Common myeloid progenitor, CD34-positive (primary cell): Measurements from ENCODE around the gene IQUB.

Source experiments
- CTCF ChIA-PET: fragments of 350-600 bp; sonication (Branson Sonifier 250); formaldehyde crosslinking; loops from one replicate; lab custom pipeline; 2021; ENCODE audit warnings: antibody characterized with exemption; lab: Charles Lee
- POLR2A ChIA-PET: fragments of 350-600 bp; sonication (Branson Sonifier 250); formaldehyde crosslinking; loops from one replicate; lab custom pipeline; 2021; ENCODE audit warnings: antibody characterized with exemption; lab: Charles Lee
- DNase-seq, 3 donors: peaks; one replicate each; pipeline versions ENCODE4 v3.0.0 to v3.0.0-alpha.2; 2013
- H3K27ac ChIP-seq, 2 experiments: 1 replicate in 1 of 2; 2 replicates in 1 of 2; pipeline ENCODE4 v1.7.0; 2013; ENCODE audit warnings: inconsistent platforms in 2 of 2, low read length in 2 of 2, mild to moderate bottlenecking in 2 of 2, low read depth in 1 of 2, moderate library complexity in 1 of 2; ENCODE audit not compliant: severe bottlenecking in 2 of 2, insufficient read depth in 1 of 2, poor library complexity in 1 of 2
- H3K27me3 ChIP-seq, 5 experiments: replicated peaks in 2 of 5; 1 replicate in 3 of 5; 2 replicates in 2 of 5; pipeline versions ENCODE4 v1.6.1 to v1.7.0; 2013; ENCODE audit warnings: low read length in 4 of 5, mild to moderate bottlenecking in 2 of 5, moderate library complexity in 2 of 5, inconsistent platforms in 1 of 5; ENCODE audit not compliant: insufficient read depth in 5 of 5, control insufficient read depth in 4 of 5
- H3K36me3 ChIP-seq, 4 experiments: 1 replicate in 2 of 4; 2 replicates in 2 of 4; pipeline versions ENCODE4 v1.6.1 to v1.7.0; 2013; ENCODE audit warnings: low read length in 3 of 4, control low read depth in 1 of 4, mild to moderate bottlenecking in 1 of 4; ENCODE audit not compliant: control insufficient read depth in 4 of 4, insufficient read depth in 4 of 4
- H3K4me1 ChIP-seq, 4 experiments: 1 replicate in 3 of 4; 2 replicates in 1 of 4; pipeline versions ENCODE4 v1.6.1 to v1.7.1; 2013; ENCODE audit warnings: low read length in 3 of 4, mild to moderate bottlenecking in 3 of 4, control low read depth in 1 of 4, inconsistent platforms in 1 of 4, moderate library complexity in 1 of 4; ENCODE audit not compliant: control insufficient read depth in 4 of 4, insufficient read depth in 4 of 4; ENCODE audit errors: control extremely low read depth in 1 of 4
- H3K4me3 ChIP-seq, 7 experiments: 1 replicate in 4 of 7; 2 replicates in 3 of 7; pipeline versions ENCODE4 v1.5.1 to v1.7.0; 2013; ENCODE audit warnings: mild to moderate bottlenecking in 7 of 7, low read length in 6 of 7, moderate library complexity in 6 of 7, inconsistent platforms in 2 of 7, low read depth in 2 of 7, control low read depth in 1 of 7; ENCODE audit not compliant: insufficient read depth in 4 of 7, control insufficient read depth in 1 of 7; ENCODE audit errors: extremely low read depth in 1 of 7
- H3K9me3 ChIP-seq, 5 experiments: 1 replicate in 4 of 5; 2 replicates in 1 of 5; pipeline versions ENCODE4 v1.6.1 to v1.7.1; 2013; ENCODE audit warnings: low read length in 4 of 5, mild to moderate bottlenecking in 2 of 5, inconsistent platforms in 1 of 5, low read depth in 1 of 5, moderate library complexity in 1 of 5; ENCODE audit not compliant: control insufficient read depth in 4 of 5, insufficient read depth in 2 of 5; ENCODE audit errors: control extremely low read depth in 1 of 5
- WGBS: methylation state at CpG from one replicate; pipeline ENCODE4 v1.1.5; 2013; ENCODE audit not compliant: insufficient coverage; 5-methylcytosine and 5-hydroxymethylcytosine counted together

The IQUB gene

GRCh38 chr7:123558289-123558874 lies 24.0 kb upstream of the IQUB start:
- H3K4me1 ChIP-seq, result peaks cover 5 to 18% (median 11%) of the 10 kb centered on the region in 4 experiments
- H3K9me3 ChIP-seq, result no peaks in the 10 kb centered on the region
- no CpG with 5 or more reads among the region's 4 CpGs for WGBS
- ChIA-PET POLR2A (no interaction called here), CTCF (interaction anchor here (1.1 to 1.9 kb wide), 2 partner anchors 64 to 191 kb away, joined by 4 to 7 read pairs; no protein-coding TSS in a partner anchor)
- peaks cover 0 to 10% (median 6%) of the 10 kb centered on the region in 4 experiments for H3K36me3 ChIP-seq
- H3K27me3 ChIP-seq, result peaks cover 0 to 3% (median 2%) of the 10 kb centered on the region in 5 experiments
- H3K27ac ChIP-seq, result peak overlapping the region; percentile 97 to 99
- DNase-seq, result no peak
- H3K4me3 ChIP-seq, result peak overlapping the region in 6 of 7 experiments; percentile 89 to 100 (median 98)

GRCh38 chr7:123557398-123558288 lies 23.2 kb upstream of the IQUB start, which contains the start of gene NDUFA5:
TSS of gene NDUFA5 (minus strand) at chr7:123557818. CDS start at chr7:123557795, 23 bp downstream.
- WGBS, result 2% methylated on average over 34 of the region's 40 CpGs
- Histone ChIP-seq H3K36me3 (peaks cover 2 to 15% (median 11%) of the 10 kb centered on the region in 4 experiments), H3K9me3 (no peaks in the 10 kb centered on the region), H3K27ac (peak within 1 kb of the TSS; percentile 97 to 99), H3K4me3 (peak within 1 kb of the TSS; percentile 89 to 100 (median 98)), H3K4me1 (peaks cover 5 to 18% (median 11%) of the 10 kb centered on the region in 4 experiments), H3K27me3 (peaks cover 0 to 3% (median 2%) of the 10 kb centered on the region in 5 experiments)
- peak; percentile 99 for DNase-seq
- POLR2A ChIA-PET, result interaction anchor here (0.6 kb wide), 1 partner anchor 24 kb away, joined by 3 read pairs; the partner anchor contains the start of gene IQUB
- CTCF ChIA-PET, result interaction anchor here (1.1 to 1.9 kb wide), 3 partner anchors 23 to 192 kb away, joined by 4 to 7 read pairs (median 4); partner anchors contain the start of gene IQUB

GRCh38 chr7:123557016-123557397 lies 22.6 kb upstream of the IQUB start:
- Histone ChIP-seq H3K9me3 (no peaks in the 10 kb centered on the region), H3K4me3 (peak overlapping the region; percentile 89 to 100 (median 98)), H3K27ac (peak overlapping the region; percentile 97 to 99), H3K36me3 (peaks cover 2 to 16% (median 11%) of the 10 kb centered on the region in 4 experiments), H3K4me1 (peaks cover 5 to 18% (median 11%) of the 10 kb centered on the region in 4 experiments), H3K27me3 (peaks cover 0 to 3% (median 2%) of the 10 kb centered on the region in 5 experiments)
- WGBS, result 5% methylated on average over 12 of the region's 12 CpGs
- DNase-seq, result no peak
- ChIA-PET CTCF (interaction anchor here (1.1 to 1.9 kb wide), 2 partner anchors 22 to 192 kb away, joined by 4 read pairs; partner anchors contain the start of gene IQUB), POLR2A (no interaction called here)

- no peaks in the 10 kb centered on the region for H3K9me3 ChIP-seq
- no peak overlapping the region for H3K27ac ChIP-seq
- peaks cover 5 to 18% (median 11%) of the 10 kb centered on the region in 4 experiments for H3K4me1 ChIP-seq
- no peak for DNase-seq
- peaks cover 5 to 16% (median 12%) of the 10 kb centered on the region in 4 experiments for H3K36me3 ChIP-seq
- H3K27me3 ChIP-seq, result peaks cover 0 to 1% (median 0%) of the 10 kb centered on the region in 5 experiments
- ChIA-PET CTCF (interaction anchor here (1.2 kb wide), 1 partner anchor 12 kb away, joined by 3 read pairs; no protein-coding TSS in a partner anchor), POLR2A (no interaction called here)
- no peak overlapping the region for H3K4me3 ChIP-seq
Measured at GRCh38 chr7:123555484-123555883, 21.1 kb upstream of the IQUB start.

DNA sequence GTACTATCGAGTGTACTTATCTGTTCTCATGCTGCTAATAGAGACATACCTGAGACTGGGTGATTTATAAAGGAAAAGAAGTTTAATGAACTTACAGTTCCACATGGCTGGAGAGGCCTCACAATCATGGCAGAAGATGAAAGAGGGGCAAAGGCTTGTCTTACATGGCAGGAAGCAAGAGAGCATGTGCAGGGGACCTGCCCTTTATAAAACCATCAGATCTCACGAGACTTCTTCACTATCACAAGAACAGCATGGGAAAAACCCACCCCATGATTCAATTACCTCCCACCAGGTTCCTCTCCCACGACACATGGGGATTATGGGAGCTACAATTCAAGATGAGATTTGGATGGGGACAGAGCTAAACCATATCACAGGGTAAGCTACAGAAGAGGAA lies 18.8 kb upstream of the IQUB start:
- WGBS, result no CpG with 5 or more reads among the region's 3 CpGs
- POLR2A ChIA-PET, result no interaction called here
- H3K36me3 ChIP-seq, result peaks cover 8 to 32% (median 18%) of the 10 kb centered on the region in 4 experiments
- H3K4me3 ChIP-seq, result no peak overlapping the region
- H3K27me3 ChIP-seq, result no peaks in the 10 kb centered on the region
- no peaks in the 10 kb centered on the region for H3K9me3 ChIP-seq
- CTCF ChIA-PET, result interaction anchor here (0.6 to 2.3 kb wide), 3 partner anchors 13 to 58 kb away, joined by 4 to 10 read pairs (median 5); no protein-coding TSS in a partner anchor
- peaks cover 5 to 18% (median 11%) of the 10 kb centered on the region in 4 experiments for H3K4me1 ChIP-seq
- H3K27ac ChIP-seq, result no peak overlapping the region
- no peak for DNase-seq

DNA sequence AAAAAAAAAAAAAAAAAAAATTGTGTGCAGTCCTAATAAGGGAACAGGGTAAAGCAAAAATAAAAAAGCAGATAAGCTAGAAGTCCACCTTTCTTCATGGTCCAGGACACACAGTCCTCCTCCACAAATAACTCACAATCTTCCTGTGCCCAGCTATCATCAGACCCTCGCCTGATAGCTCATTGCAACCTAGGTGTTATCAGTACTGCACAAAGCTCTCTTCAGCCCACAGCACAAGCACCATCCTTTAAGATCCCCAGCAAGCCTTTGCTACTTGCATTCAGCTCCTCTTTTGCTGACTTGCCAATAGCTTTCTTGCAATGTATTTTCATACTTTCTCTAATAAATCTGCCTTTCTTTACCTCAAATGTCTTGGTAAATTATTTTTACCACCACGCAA lies 18.2 kb upstream of the IQUB start:
- no peak overlapping the region for H3K4me3 ChIP-seq
- no peak for DNase-seq
- no peak overlapping the region for H3K27ac ChIP-seq
- peaks cover 5 to 18% (median 11%) of the 10 kb centered on the region in 4 experiments for H3K4me1 ChIP-seq
- WGBS, result 100% methylated on average over 2 of the region's 2 CpGs
- peaks cover 8 to 35% (median 18%) of the 10 kb centered on the region in 4 experiments for H3K36me3 ChIP-seq
- ChIA-PET POLR2A (no interaction called here), CTCF (interaction anchor here (0.6 to 2.3 kb wide), 3 partner anchors 12 to 58 kb away, joined by 4 to 10 read pairs (median 5); no protein-coding TSS in a partner anchor)
- H3K9me3 ChIP-seq, result no peaks in the 10 kb centered on the region
- H3K27me3 ChIP-seq, result no peaks in the 10 kb centered on the region
